Superior temporal gyrus (tissue), 1 donor: ENCODE data around the gene NBAS.
"Not testable (repeated sequence)": the region's sequence is repeated elsewhere in the genome, so short reads cannot be mapped to it uniquely, and the experiment has no call there.

Experiments
- DNase-seq: peaks from one replicate; pipeline ENCODE4 v3.0.0-alpha.2; 2016; ENCODE audit errors: extremely low spot score

Gene NBAS

DNA sequence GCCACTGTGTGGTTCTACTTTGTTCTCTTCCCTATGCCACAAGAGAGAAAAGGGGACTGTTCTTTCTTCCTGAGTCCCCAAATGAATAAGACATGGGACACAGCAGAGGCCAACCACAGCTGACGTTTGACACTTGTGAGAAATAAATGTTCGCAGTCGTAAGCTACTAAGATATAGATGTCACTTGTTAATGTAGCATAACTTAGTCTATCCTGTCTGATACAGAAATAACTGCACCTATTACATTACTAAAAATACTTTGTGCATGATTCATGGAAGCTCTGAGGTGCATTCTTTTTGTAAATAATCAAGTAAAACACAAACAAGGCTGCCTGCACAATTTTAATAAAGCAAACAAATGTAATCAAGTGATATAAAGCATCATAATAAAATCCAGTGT is 148.8 kb downstream of the NBAS start:
- DNase-seq: no peak

DNA sequence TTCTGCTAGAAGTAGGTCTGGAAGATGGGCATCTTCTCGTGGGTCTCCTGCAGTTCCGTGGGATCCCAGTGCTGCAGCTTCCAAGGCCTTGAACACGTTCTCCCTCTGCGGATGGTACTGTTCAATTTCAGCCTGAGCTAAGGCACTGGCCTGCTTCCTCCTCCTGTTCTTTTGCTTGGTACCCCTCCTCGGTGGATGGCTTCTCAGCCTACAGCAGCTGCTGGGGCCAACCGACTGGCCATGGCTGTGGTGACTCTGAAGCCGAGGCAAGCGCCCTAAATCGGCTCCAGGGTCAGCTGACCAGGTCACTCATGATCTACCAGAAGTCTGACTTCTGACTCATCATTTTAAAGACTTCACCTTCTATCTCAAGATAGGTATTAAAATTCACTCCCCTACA is 150.2 kb downstream of the NBAS start:
- DNase-seq: no peak

DNA sequence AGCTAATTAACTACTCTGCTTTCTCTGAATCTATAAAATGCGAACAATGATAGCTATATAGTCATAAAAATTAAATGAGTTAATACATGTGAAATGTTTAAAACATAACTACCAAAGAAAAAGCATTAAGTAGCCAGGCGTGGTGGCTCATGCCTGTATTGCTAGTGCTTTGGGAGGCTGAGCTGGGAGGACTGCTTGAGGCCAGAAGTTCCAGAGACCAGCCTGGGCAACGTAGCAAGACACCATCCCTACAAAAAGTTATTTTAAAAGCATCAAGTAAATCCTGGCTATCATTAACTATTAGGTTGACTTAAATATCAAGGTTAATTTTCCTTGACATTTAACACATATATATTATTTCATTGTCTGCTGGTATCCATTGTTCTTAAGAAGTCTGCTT is 152.4 kb downstream of the NBAS start:
- no peak for DNase-seq

DNA sequence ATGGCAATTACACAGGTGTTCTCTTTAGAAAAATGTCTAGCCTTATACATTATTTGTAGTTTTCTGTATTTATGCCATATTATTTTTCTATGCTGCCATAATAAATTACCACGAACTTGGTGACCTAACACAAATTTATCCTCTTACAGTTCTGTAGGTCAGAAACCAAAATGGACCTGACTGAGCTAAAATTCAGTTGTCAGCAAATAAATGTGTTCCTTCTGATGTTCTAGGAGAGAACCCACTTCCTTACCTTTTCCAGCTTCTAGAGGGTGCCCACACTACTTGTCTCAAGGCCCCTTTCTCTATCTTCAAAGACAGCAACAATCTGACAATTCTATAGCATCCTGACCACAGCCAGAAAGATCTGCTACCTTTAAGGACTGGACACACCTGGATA is 153.5 kb downstream of the NBAS start:
- no peak for DNase-seq

DNA sequence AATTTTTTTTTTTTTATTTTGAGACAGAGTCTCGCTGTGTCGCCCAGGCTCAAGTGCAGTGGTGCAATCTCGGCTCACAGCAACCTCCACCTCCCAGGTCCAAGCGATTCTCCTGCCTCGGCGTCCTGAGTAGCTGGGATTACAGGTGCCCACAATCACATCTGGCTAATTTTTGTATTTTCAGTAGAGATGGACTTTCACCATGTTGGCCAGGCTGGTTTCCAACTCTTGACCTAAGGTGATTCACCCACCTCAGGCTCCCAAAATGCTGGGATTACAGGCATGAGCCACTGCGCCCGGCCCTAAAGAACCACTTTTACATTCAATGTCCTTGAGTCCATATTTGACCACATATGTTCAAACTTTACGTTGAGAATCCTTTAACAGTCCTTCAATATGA is 156.6 kb downstream of the NBAS start:
- not testable (repeated sequence) for DNase-seq

DNA sequence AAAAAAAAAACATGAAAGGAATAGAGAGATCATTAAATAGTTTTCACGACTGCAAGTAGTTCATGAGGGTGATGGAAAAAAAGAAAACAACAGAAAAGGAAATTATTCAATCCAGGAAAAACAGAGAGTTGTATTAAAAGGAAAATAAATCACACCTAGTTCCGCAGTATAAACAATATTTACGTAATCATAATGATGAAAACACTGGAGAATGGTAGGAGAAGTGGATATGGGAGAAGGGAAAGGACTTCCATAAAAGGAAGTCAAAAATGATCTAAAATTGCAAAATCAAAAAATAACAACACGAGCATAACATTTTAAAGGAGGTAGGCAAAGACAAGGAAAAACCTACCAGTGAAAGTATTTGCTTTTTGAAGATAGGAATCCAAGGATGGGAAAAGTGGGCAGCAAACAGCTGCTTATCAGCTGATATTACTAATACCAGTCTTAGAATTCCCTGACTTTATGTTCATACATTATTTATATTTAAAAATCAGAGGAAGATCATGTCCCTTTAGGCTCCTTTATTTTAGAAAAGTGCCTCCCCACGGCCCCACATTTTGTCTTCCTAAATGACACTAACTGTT is 160.8 kb downstream of the NBAS start:
- no peak for DNase-seq

DNA sequence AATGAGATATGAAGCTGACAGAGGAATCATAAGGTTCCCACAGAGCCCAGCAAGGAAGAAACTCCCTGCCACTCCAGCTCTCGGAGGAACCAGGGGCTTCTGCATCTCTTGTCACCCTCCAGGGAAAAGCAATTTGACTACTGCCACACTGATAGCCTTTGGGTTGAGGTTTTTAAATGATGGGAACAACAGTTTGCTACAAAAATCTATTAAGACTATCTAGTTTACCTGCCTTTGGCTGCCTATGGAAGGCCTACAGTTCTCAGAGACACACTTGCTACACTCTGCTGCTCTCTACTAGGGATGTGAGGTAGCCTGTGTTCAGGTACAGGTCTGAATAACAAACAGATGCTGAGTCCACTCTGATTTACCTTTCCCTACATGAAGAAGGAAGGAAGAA is 161.9 kb downstream of the NBAS start:
- DNase-seq: no peak

DNA sequence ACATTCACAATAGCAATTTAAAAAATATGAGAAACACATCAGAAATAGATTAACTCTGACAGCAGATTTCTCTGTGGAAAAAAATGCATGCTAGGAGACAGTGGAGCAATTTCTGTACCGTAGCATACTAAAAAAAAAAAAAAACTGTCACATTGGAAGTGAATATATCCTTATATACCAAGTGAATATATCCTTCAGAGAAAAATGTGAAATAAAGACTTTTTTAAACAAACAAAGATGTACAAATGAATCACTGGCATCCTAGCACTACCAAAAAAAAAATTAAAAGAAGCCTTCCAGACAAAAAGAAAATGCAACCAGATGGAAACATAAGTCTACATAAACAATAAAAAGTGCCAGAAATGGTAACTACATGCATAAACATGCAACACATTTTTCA is 169.4 kb downstream of the NBAS start:
- no peak for DNase-seq

DNA sequence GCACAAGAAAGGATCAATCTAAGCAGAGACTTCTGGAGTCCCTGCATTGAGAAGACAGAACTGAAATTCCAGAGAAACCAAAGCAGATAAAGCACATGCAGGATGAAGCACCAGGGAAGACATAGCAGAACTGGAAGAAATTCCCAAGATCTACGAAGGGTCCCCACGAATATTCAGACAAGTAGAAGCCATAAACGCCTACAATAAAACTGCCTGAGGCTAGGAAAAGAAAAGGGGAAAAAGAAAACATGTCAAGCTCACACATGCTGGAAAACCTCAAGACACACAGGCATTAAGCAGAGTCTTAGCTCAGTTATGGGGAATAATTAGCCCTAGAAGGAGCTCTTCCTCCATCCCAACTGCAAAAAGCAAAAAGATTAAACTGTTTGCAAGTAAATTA is 171.2 kb downstream of the NBAS start:
- no peak for DNase-seq

DNA sequence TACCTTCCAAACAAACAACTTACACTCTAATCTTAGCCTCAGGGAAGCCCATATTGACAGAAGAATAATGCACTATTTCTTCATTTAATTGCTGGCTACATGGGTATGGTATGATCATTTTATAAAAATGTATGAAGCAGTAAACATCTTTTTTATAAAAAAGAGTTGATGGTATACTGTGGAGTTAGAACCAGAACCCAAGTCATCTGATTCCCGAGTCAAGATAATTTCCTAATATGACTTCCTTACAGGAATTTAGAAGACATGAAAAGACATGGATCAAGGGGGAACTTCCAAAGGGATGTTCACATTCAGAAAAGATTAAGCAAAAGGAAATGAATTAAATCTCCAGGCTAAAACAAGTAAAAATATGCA is 171.8 kb downstream of the NBAS start:
- no peak for DNase-seq

DNA sequence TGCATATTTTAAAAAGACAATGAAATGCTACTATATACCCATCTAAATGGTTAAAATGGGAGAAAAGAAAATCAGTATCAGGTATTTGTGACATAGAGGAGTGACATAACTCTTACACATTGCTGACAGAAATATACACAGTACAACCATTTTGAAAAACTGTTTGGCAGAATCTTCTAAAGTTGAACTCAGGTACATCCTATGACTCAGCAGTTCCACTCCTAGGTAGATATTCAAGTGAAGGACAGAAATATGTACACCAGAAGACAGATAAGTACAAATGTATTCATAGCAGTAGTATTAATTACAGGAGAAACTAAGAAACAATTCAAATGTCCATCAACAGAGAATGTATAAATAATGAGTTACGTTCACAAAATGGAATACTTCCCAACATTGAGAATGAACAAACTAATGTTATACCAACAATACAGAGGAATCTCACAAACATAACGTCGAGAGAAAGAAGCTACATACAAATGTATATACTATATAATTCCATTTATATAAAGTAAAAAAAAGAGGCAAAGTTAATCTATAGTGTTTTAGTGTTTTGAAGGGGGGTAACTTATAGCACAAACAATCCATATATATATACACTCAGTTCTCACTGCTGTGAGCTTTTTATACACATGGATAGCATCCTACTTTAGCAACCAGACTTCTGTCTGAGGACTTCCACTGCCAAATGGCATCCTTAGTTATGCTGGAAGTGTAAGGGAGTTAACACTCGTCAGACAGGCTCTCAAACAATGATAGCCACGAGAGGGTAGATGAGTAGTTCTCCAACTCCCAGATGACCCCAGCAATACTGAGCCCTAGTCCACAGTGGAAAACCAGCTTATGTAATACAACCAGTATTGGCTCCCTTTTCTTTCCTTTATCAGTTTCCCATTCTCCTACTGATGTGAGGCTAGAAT is 172.5 kb downstream of the NBAS start:
- no peak for DNase-seq

DNA sequence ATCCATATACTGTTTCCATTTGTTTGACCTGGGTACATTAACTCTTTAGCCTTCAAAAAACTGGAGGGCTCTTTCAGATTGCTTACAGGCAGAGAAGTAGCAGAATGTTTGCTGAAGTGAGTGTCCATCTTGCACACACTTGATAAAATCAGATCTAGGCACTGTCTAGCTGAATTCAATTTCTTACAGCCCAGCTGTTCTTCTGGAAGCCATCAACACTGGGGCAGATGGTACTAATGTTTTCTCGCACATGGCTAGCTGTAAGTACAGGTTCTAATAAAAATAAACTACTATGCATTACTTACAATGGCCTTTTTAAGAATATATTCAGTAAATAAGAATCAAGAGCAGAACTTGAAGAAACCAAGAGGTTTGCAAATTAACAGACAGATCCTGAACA is 175.9 kb downstream of the NBAS start:
- no peak for DNase-seq

DNA sequence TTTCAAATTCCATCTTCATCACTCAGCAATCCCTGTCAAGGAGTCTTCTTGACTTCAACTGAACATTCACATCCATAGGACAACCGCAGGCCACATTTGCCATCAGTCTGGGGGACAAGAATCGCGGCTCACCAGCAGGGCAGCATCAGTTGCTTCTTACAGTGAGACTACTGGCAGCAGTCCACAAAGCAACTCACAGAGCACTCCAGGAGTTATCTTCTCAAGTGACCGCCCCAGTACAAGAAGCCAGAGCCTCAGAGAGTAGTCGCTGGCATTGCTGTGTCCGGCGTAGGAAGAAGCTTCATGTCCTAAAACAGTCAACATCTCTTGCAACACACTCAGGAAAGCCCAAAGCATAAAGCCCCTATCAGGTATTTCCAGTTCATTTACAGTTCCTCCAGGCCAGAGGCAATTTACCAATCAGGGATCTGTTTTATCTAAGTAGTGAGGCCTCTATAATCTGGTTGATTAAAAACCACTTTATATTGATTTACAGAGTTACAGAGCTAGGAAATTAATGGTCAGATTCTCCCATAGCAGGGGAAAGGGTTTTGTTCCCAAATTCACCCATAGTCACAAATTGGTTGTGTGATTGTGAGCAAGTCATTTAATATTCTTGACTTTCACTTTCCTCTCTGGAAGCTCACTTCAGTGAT is 177.3 kb downstream of the NBAS start:
- DNase-seq: no peak

DNA sequence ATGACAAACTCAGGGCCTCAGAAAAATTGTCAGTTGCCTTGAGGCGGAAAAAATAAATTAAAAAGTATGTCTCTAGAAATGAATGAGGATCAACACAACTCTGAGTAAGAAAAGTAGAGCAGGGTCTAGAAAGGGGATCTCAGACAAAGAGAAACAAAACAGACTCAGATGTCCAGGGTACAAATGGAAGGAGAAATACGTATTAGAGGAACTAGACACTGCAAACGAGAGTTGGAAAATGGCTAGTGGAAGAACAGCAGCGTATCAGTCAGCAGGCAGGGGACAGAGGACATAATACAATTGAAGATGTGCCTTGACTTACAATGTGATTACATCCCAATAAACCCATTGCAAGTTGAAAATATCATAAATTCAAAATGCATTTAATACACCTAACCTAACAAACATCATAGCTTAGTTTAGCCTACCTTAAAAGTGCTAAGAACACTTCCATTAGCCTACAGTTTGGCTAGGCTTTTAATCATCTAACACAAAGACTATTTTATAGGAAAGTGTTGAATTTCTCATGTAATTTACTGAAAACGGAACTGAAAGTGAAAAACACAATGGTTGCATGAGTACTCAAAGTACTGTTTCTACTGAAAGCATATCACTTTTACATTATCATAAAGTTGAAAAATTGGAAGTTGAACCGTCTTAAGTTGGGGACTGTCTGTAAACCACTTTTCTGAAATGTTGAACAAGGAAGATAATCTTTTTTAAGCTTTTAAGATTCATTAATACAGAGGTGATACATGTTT is 182.8 kb downstream of the NBAS start:
- no peak for DNase-seq

DNA sequence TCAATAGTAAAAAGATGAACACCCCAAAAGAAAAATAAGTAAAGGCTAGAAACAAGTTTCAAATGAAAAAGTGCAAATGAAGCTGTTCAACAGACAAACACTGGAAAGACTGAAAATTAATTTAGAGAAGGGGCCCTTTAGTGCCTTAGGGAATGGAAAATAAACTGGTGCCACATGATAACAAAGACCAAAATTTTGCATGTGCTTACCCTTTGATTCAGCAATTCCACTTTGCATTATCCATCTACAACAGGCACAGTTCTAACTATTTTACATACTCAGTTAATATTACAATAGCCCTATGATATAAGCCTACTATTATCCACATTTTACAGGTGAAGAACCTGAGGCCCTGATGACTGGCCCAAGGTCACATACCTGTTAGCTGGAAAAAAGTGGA is 183.9 kb downstream of the NBAS start:
- DNase-seq: no peak

DNA sequence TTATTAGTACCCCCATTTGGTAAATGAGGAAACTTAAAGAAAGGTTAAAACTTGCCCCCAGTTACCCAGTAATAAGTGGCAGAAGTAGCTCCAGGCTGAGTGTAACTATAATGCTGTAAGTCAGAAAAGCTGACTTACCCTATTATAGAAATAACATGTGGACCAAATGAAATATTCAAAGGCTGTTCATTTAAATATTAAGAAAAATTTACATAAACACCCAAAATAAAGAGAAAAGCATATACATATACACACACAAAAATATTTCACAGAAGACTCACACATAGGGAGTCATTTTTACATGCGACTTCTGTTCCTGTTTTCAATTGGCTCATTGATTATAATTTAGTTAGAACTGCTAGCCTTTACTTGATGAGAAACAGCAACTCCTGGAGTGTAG is 189.1 kb downstream of the NBAS start:
- DNase-seq: no peak

DNA sequence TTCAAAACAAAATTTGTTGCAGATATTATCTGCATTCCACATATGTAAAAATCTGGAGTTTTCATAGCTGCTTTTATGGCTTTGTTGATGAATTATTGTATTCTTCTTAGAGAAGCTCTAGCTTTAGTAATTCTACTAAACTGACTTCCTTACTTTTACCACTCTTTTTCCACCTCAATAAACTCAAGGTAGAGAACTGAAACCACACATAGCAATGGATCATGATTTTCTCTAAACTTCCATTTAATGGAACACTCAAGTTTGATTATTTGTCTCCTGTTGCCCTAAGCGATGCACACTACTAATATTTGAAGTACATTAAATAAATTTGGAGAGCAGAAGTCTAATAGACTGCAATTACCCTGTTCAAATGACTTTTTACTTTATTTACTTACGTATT is 192.0 kb downstream of the NBAS start:
- DNase-seq: no peak

DNA sequence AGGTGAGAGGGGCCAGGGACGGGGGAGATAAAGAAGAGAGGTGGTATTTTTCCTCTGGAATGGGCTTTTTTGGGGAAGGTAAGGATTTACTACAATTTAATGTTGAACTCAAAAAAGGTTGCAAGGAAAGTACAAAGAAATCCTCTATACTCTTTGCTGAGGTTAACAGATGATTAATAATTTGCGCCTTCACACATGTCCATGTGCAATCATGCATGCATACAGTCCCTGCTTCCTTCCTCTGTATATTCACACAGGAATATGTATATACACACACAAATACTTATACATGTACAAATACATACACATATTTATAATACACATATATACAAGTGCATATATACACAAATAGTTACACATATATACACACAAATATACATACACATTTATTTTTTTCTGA is 193.4 kb downstream of the NBAS start:
- DNase-seq: no peak

DNA sequence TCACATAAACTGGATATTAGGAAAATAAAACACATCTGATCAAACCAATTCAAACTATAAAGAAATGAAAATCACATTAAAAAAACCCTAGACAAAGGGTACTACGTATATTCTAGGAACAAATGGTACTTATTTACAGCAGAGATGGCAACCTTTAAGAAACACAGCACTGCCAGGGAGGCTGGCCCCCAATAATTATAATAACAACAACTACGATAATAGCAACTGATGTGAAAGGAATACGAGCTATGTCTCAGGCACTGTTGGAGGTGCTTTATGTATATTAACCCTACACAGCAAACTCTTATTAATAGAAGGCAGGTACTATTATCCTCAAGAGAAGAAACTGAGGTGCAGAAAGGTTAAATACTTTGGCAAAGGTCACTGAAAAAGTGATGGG is 193.9 kb downstream of the NBAS start:
- DNase-seq: no peak

DNA sequence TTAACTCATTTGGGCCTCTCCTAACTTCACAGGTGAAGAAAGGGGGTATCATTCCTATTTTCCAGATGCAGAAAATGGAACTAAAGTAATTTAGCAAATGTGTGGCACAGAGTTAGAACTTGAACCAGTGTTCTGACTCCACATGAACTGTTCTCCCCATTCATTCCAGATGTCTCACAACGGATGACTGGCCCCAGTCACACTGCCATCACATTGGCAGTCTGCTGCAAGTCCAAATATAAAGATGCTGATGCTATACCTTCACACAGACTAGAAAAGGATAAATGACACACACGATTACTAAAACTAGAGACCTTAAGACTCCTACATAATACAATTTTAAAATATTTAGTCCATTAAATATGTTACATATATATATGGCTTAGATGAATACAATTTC is 195.7 kb downstream of the NBAS start:
- no peak for DNase-seq

DNA sequence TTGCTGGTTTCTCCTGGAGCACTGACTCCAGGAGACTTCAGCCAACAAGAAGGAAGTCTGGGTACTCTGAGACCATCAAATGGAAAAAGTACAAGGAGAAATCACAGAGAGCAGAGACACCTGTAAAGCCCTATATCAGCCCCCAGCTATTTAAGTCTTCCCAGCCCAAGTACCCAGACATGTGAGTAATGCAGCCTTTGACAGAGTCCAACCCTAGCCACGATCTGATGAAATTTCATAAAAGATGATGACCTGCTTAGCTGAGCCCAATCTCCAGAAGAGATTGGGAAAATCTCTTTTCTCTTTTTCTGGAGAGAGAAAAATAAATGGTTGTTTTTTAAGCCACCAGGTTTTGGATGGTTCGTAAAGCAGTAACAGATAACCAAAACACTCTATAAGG is 196.6 kb downstream of the NBAS start:
- DNase-seq: no peak

DNA sequence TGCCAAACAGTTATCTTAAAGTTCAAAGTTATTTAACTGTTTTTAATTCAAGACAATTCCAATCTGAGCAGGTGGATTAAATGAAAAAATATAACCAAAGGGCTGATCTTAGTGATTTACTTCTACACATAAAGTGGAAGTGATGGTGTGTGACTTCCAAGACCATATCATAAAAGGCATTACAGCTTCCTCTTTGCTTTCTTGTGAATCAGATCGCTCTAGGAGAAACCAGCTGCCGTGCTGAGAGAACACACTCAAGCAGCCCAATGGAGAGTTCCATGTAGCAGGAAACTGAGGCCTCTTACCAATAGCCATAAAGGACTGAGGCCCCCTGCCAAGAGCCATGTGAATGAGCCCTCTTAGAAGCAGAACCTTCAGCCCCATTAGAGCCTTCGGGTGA is 197.4 kb downstream of the NBAS start:
- no peak for DNase-seq
